ENCODE results near the gene ZNF644. TPM values are rescaled to one million over a fixed set of nuclear protein-coding genes. Genes with fewer than 3 reads are reported as not detected.

Gene ZNF644
- total and polyA plus RNA-seq, 2 experiments from 2014 or later, result 37.9 to 43.6 TPM

GRCh38 chr1:91005285-91005684 lies 16.6 kb downstream of the ZNF644 start:
- H3K4me1 ChIP-seq (ENCODE audit: low read depth), result no peaks in the 10 kb centered on the region
- H3K27ac ChIP-seq, result no peak overlapping the region
- H3K9me3 ChIP-seq (ENCODE audit: low read depth), result no peaks in the 10 kb centered on the region
- no peak overlapping the region for H3K4me3 ChIP-seq
- no peak for DNase-seq (ENCODE audit: low read depth in 1 of 2, low spot score in 1 of 2)
- no peaks in the 10 kb centered on the region for H3K36me3 ChIP-seq
- no peaks in the 10 kb centered on the region for H3K27me3 ChIP-seq
- no peak for TF ChIP-seq CTCF (IDR thresholded peaks at IDR 0.05; ENCODE audit: low read depth, low read length)

GRCh38 chr1:91004145-91004544 lies 17.7 kb downstream of the ZNF644 start:
- H3K27ac ChIP-seq, result no peak overlapping the region
- no peaks in the 10 kb centered on the region for H3K27me3 ChIP-seq
- H3K9me3 ChIP-seq (ENCODE audit: low read depth), result no peaks in the 10 kb centered on the region
- TF ChIP-seq CTCF (IDR thresholded peaks at IDR 0.05; ENCODE audit: low read depth, low read length), result no peak
- no peak overlapping the region for H3K4me3 ChIP-seq
- H3K36me3 ChIP-seq, result no peaks in the 10 kb centered on the region
- H3K4me1 ChIP-seq (ENCODE audit: low read depth), result no peaks in the 10 kb centered on the region
- no peak for DNase-seq (ENCODE audit: low read depth in 1 of 2, low spot score in 1 of 2)

- H3K9me3 ChIP-seq (ENCODE audit: low read depth), result no peaks in the 10 kb centered on the region
- TF ChIP-seq CTCF (IDR thresholded peaks at IDR 0.05; ENCODE audit: low read depth, low read length), result no peak
- no peaks in the 10 kb centered on the region for H3K36me3 ChIP-seq
- H3K4me3 ChIP-seq, result no peak overlapping the region
- DNase-seq (ENCODE audit: low read depth in 1 of 2, low spot score in 1 of 2), result no peak
- H3K4me1 ChIP-seq (ENCODE audit: low read depth), result no peaks in the 10 kb centered on the region
- H3K27me3 ChIP-seq, result no peaks in the 10 kb centered on the region
- no peak overlapping the region for H3K27ac ChIP-seq
Observed at GRCh38 chr1:90996742-90997413, 25.0 kb downstream of the ZNF644 start.

- Histone ChIP-seq H3K4me1 (ENCODE audit: low read depth) (no peaks in the 10 kb centered on the region), H3K27me3 (no peaks in the 10 kb centered on the region), H3K36me3 (no peaks in the 10 kb centered on the region), H3K4me3 (no peak overlapping the region), H3K27ac (no peak overlapping the region), H3K9me3 (ENCODE audit: low read depth) (no peaks in the 10 kb centered on the region)
- TF ChIP-seq CTCF (IDR thresholded peaks at IDR 0.05; ENCODE audit: low read depth, low read length), result no peak
- no peak for DNase-seq (ENCODE audit: low read depth in 1 of 2, low spot score in 1 of 2)
Observed at GRCh38 chr1:90995311-90995894, 26.4 kb downstream of the ZNF644 start.

- no peak for DNase-seq (ENCODE audit: low read depth in 1 of 2, low spot score in 1 of 2)
- Histone ChIP-seq H3K36me3 (no peaks in the 10 kb centered on the region), H3K4me1 (ENCODE audit: low read depth) (no peaks in the 10 kb centered on the region), H3K27ac (peak overlapping the region; percentile 53), H3K4me3 (no peak overlapping the region), H3K27me3 (no peaks in the 10 kb centered on the region), H3K9me3 (ENCODE audit: low read depth) (no peaks in the 10 kb centered on the region)
- no peak for TF ChIP-seq CTCF (IDR thresholded peaks at IDR 0.05; ENCODE audit: low read depth, low read length)
Observed at GRCh38 chr1:90994461-90994860, 27.4 kb downstream of the ZNF644 start.

Measured in cardiac muscle cell (in vitro differentiated cells and primary cell).